ENCODE measurements around the gene ZFP64.
"Not testable (repeated sequence)": the region's sequence is repeated elsewhere in the genome, so short reads cannot be mapped to it uniquely, and the experiment has no call there.

Gene ZFP64

GRCh38 chr20:52160049-52160570 lies 31.5 kb downstream of the ZFP64 start:
- DNase-seq (ENCODE audit: low read depth in 2 of 2) = no peak

- DNase-seq (ENCODE audit: low read depth in 2 of 2) = no peak
Measured at GRCh38 chr20:52154575-52154974, 37.0 kb downstream of the ZFP64 start.

- no peak for DNase-seq (ENCODE audit: low read depth in 2 of 2)
Measured at GRCh38 chr20:52153896-52154295, 37.7 kb downstream of the ZFP64 start.

DNA sequence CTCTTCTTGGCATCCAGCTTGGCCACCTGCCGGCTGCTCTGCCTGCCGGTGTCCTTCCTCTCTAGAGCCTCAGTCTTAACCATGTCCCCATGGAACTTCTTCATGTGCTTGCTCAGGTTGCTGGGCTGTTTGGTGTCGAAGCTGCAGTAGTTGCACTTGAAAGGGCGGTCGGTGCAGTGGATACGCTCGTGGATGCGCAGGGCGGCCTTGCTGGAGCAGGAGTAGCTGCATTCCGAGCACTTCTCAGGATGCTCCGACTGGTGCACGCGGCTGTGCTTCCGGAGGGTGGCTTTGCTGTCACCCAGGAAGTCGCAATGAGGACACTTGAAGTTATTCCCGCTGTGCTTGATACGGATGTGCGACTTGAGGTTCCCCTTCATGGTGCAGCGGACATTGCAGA lies 38.7 kb downstream of the ZFP64 start:
- no peak for DNase-seq (ENCODE audit: low read depth in 2 of 2)

DNA sequence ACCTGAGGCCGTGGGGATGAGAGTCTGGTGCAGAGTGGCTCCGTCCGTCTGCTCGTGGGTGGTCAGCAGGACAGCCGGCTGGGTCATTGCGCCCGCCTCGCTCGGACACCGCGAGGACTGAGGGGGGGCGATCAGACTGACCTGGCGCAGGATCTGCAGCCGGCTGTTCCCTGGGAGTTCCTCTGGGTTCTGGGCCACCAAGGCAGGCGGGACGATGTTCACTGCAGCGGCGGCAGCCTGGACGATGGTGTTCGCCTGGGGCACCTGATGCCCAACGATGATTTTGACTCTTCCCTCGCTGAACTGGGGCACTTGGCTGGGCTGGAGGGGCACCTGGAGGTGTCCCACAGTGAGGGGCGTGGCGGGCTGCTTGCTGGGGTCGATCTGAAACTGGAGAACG lies 39.2 kb downstream of the ZFP64 start:
- no peak for DNase-seq (ENCODE audit: low read depth in 2 of 2)

- peak; percentile 6 to 17 for DNase-seq (ENCODE audit: low read depth in 2 of 2)
Measured at GRCh38 chr20:52150440-52151258, 40.9 kb downstream of the ZFP64 start.

DNA sequence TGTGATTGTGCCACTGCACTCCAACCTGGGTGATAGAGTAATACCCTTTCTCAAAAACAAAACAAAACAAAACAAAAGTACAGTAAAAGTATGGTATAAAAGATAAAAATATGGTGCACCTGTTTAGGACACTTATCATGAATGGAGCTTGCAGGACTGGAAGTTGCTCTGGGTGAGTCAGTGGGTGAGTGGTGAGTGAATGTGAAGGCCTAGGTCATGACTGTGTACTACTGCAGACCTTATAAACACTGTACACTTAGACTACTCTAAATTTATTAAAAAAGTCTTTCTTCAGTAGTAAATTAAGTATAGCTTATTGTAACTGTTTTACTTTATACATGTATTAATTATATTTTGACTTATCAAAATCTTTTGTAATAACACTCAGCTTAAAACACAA lies 46.0 kb downstream of the ZFP64 start:
- DNase-seq (ENCODE audit: low read depth in 2 of 2) = no peak

- no peak for DNase-seq (ENCODE audit: low read depth in 2 of 2)
Measured at GRCh38 chr20:52143277-52143676, 48.3 kb downstream of the ZFP64 start.

GRCh38 chr20:52142757-52143156 lies 48.8 kb downstream of the ZFP64 start:
- DNase-seq (ENCODE audit: low read depth in 2 of 2) = no peak

DNA sequence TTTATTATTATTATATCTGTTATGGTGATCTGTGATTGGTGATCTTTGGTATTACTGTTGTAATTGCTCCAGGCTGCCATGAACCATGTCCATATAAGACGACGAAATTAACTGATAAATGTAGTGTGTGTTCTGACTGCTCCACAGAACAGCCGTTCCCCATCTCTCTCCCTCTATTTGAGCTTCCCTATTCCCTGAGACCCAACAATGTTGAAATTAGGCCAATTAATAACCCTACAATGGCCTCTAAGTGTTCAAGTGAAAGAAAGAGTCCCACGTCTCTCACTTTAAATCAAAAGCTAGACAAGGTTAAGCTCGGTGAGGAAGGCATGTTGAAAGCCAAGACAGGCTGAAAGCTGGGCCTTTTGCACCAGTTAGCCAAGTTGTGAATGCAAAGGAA lies 51.6 kb downstream of the ZFP64 start:
- DNase-seq (ENCODE audit: low read depth in 2 of 2) = no peak

DNA sequence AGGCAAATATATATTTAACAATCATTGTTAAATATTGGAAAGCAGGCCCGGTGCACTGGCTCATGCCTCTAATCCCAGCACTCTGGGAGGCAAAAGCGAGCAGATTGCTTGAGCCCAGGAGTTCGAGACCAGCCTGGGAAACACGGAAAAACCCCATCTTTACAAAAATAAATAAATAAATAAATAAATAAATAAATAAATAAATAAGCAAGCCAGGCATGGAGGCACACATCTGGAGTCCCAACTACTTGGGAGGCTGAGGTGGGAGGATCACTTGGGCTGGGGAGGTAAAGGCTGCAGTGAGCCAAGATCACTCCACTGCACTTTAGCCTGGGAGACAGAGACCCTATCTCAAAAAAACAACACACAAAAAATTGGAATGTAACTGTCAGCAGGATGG lies 53.7 kb downstream of the ZFP64 start:
- no peak for DNase-seq (ENCODE audit: low read depth in 2 of 2)

GRCh38 chr20:52133714-52134113 lies 57.9 kb downstream of the ZFP64 start:
- DNase-seq (ENCODE audit: low read depth in 2 of 2) = not testable (repeated sequence)

DNA sequence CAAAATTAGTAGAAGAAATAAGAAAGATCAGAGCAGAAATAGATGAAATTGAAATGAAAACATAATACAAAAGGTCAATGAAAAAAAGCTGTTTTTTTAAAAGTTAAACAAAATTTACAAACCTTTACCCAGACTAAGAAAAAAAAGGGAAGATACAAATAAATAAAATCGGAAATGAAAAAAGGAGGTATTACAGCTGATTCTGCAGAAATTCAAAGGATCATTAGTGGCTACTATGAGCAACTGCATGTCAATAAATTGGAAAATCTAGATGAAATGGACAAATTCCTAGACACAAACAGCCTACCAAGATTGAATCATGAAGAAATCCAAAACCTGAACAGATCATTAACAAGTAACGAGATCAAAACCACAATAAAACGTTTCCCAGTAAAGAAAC lies 59.2 kb downstream of the ZFP64 start:
- DNase-seq (ENCODE audit: low read depth in 2 of 2) = no peak

- DNase-seq (ENCODE audit: low read depth in 2 of 2) = no peak
Measured at GRCh38 chr20:52131048-52131643, 60.4 kb downstream of the ZFP64 start.

DNA sequence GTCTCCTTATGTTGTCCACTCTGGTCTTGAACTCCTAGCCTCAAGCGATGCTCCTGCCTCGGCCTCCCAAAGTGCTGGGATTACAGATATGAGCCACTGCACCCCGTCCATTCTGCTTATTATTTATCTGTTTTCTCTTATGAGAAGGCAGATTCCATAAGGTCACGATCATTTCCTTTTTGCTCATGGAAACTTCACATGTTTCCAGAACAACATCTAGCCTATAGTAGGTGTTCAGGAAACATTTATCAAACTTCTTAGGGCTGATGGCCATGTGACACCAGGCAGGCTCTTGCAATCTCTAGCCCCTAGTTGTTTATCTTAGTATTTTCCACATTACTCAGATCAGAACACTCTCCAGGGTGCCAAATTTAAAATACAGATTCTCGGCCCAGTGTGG lies 61.2 kb downstream of the ZFP64 start:
- no peak for DNase-seq (ENCODE audit: low read depth in 2 of 2)

DNA sequence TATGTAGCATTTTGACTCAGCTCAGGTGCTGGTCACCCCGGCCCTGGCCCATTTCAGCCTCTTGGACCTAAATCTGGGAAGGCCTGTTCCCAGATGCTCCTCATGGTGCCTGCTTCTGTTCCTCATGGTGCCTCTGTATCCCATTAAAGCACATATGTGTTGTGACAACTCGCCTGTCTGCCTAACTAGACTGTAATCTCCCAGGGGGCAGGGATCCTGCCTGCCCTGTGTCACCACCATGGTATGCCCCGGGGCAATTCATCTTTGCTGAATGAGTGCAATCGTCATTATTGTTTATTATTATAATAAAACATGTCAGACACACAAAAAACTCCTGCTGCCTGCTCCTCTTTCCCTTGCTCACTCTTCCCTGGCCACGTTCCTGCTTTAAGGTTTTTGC lies 62.0 kb downstream of the ZFP64 start:
- no peak for DNase-seq (ENCODE audit: low read depth in 2 of 2)

DNA sequence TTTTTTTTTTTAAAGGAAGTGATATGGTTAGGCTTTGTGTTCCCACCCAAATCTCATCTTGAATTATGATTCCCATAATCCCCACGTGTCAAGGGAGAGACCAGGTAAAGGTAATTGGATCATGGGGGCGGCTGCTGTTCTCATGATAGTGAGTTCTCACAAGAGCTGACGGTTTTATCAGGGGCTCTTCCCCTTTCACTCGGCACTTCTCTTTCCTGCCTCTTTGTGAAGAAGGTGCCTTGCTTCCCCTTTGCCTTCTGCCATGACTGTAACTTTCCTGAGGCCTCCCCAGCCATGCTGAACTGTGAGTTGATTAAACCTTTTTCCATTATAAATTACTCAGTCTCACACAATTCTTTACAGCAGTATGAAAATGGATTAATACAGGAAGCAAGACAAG lies 64.3 kb downstream of the ZFP64 start:
- DNase-seq (ENCODE audit: low read depth in 2 of 2) = no peak

DNA sequence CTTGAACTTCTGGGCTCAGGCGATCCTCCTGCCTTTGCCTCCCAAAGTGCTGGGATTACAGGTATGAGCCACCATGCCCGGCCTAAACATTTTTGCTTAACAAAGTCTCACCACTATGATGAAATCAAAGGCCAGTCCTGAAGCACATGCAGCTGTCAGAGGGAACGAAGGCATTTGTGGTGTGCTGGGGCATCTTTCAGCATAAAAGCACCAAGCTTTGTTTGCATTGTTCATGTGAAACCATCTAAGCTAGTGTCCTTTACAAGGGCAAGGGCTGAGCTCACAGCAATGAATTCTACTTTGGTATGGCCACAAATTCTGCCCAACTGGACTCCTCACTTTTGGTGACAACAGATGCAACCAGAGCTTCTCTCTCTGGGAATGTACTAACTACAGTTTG lies 66.8 kb downstream of the ZFP64 start:
- no peak for DNase-seq (ENCODE audit: low read depth in 2 of 2)

GRCh38 chr20:52118696-52119095 lies 72.9 kb downstream of the ZFP64 start:
- no peak for DNase-seq (ENCODE audit: low read depth in 2 of 2)

DNA sequence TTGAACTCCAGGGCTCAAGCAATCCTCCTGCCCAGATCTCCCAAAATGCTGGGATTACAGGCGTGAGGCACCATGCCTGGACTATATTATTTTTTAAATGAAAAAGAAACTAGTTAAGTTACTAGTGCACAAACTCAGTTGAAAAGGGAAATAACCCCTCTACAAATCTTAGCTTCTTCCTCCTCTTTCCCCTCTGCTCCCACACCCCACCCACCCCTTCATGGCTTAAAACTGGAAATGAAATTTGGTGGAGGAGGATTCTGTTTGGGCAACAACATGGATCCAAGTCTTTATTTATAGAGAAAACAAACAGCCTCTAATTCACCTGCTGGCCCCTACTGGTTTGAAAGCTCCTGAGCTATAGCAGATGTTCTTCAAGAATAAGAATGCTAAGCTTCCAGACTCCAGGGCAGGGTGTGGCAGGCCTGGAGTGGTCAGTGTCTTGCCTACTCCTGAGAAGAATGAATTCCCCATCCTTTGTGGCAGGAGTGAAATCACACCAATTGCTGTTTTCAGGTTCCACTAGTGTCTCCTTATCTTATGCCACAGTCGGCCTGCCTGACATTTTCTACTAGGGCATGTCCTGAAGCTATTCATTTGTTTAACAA lies 73.5 kb downstream of the ZFP64 start:
- no peak for DNase-seq (ENCODE audit: low read depth in 2 of 2)

- no peak for DNase-seq (ENCODE audit: low read depth in 2 of 2)
Measured at GRCh38 chr20:52110456-52110855, 81.1 kb downstream of the ZFP64 start.

GRCh38 chr20:52105442-52106422 lies 85.8 kb downstream of the ZFP64 start:
- no peak for DNase-seq (ENCODE audit: low read depth in 2 of 2)

All from fibroblast of skin of left quadriceps (primary cell).